ENCODE data around the gene SPAG8. TPM values are rescaled to one million over a fixed set of nuclear protein-coding genes. Genes with fewer than 3 reads are reported as not detected.

Gene SPAG8
- total RNA-seq, 2 experiments from 2014 or later, result 1.8 to 2.5 TPM

DNA sequence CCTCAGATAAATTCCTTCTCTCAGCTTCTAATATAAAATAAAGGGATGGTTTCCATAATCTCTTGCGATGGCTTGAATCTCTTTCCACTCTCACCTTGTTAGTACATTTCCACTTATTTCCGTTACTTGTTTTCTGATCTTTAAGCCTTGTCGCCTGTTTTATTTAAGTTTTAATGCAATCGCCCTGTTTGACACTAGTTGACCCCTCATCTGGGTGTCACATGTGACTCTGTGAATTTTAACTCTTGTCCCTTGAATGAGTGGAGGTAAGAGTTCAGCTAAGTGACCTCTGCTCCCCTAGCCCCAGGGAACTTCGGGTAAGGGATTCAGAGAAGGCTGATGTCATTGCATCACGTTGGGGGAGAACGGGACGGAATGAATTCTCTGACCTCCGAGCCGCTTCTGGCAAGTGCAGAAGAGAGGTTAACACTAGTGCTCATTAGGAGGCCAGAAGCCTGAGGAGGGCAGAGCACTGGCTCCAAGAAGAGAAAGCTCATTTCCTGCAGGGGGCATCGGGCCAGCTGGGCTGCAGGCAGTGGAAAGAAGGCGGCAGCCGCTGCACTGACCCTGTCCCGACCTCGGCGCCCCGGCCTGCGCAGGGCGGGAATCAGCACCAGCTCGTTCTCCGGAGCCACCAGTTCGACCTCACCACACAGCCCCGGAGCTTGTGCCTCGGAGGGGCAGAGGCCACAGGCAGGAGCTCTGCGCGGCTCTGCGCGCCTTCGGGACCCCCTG, 2.2 kb upstream of the SPAG8 start:
- peaks cover 13% of the 10 kb centered on the region for H3K27me3 Mint-ChIP-seq
- POLR2A ChIA-PET, result interaction anchor here (0.7 to 1.2 kb wide), 3 partner anchors 15 to 377 kb away, joined by 3 to 5 read pairs (median 4); partner anchors contain the start of genes CLTA, CREB3, FAM221B and TLN1
- peaks cover 43% of the 10 kb centered on the region for H3K4me1 Mint-ChIP-seq
- peak overlapping the region; percentile 86 for H3K4me3 Mint-ChIP-seq
- H3K9me3 Mint-ChIP-seq, result no peaks in the 10 kb centered on the region
- peak; percentile 50 for DNase-seq
- H3K27ac Mint-ChIP-seq, result peak overlapping the region; percentile 95
- peaks cover 4% of the 10 kb centered on the region for H3K36me3 Mint-ChIP-seq (ENCODE audit: low read depth)
- CTCF ChIA-PET, result interaction anchor here (0.6 to 5.5 kb wide), 8 partner anchors 8 to 1659 kb away, joined by 3 to 34 read pairs (median 4); partner anchors contain the start of genes FAM221B, NPR2 and TMEM8B

GRCh38 chr9:35813434-35814105, 1.5 kb upstream of the SPAG8 start:
- DNase-seq, result no peak
- Mint-ChIP-seq H3K36me3 (ENCODE audit: low read depth) (peaks cover 7% of the 10 kb centered on the region), H3K9me3 (no peaks in the 10 kb centered on the region), H3K4me1 (peaks cover 43% of the 10 kb centered on the region), H3K27ac (peak overlapping the region; percentile 65), H3K4me3 (peak overlapping the region; percentile 86), H3K27me3 (peaks cover 13% of the 10 kb centered on the region)
- ChIA-PET CTCF (interaction anchor here (0.8 to 5.5 kb wide), 7 partner anchors 10 to 57 kb away, joined by 3 to 34 read pairs (median 5); partner anchors contain the start of genes FAM221B, NPR2 and TMEM8B), POLR2A (interaction anchor here (0.9 kb wide), 1 partner anchor 82 kb away, joined by 4 read pairs; the partner anchor contains the start of genes CREB3 and TLN1)

DNA sequence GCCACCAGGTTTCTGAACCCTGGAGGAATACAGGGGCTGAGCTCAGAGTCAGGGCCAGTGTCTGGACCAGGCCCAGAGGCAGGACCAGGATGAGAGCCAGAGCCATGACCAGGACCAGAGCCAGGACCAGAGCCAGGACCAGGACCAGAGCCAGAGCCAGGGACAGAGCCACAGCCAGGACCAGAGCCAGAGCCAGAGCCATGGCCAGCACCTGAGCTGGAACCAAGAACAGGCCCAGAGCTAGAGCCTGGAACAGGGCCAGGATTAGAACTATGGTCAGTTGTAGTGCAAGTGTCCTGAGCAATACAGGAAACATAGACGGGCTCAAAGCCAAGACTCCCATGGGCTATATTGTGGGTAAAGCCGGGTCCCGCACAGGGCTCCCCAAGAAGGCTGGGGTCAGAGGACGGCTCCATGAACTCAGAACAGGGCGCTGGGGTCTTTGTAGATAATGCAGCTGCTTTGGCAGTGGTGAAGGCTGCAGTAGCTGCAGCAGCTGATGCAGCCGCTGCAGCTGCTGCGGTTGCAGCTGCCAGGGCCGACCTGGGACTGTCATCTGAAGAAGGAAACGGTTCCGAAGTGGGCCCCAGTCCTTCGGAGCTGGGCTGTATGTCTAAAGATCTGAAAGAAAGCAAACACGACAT, 559 bp downstream of the SPAG8 start:
- Mint-ChIP-seq H3K4me1 (peaks cover 43% of the 10 kb centered on the region), H3K9me3 (no peaks in the 10 kb centered on the region), H3K27ac (peak overlapping the region; percentile 91), H3K4me3 (peak overlapping the region; percentile 72), H3K27me3 (no peaks in the 10 kb centered on the region), H3K36me3 (ENCODE audit: low read depth) (peaks cover 12% of the 10 kb centered on the region)
- ChIA-PET CTCF (interaction anchor here (0.6 to 5.5 kb wide), 13 partner anchors 12 to 200 kb away, joined by 3 to 34 read pairs (median 3); partner anchors contain the start of gene RGP1), POLR2A (interaction anchor here (1.6 kb wide), 1 partner anchor 79 kb away, joined by 7 read pairs; the partner anchor contains the start of genes CREB3 and TLN1)
- DNase-seq, result no peak

GRCh38 chr9:35810122-35810521, 1.9 kb downstream of the SPAG8 start:
- no peak for DNase-seq

GRCh38 chr9:35808433-35808832, 3.6 kb downstream of the SPAG8 start:
- peaks cover 12% of the 10 kb centered on the region for H3K36me3 Mint-ChIP-seq (ENCODE audit: low read depth)
- DNase-seq, result no peak
- no peak overlapping the region for H3K27ac Mint-ChIP-seq
- POLR2A ChIA-PET, result no interaction called here
- H3K9me3 Mint-ChIP-seq, result no peaks in the 10 kb centered on the region
- CTCF ChIA-PET, result no interaction called here
- H3K4me1 Mint-ChIP-seq, result peaks cover 29% of the 10 kb centered on the region
- no peak overlapping the region for H3K4me3 Mint-ChIP-seq
- H3K27me3 Mint-ChIP-seq, result no peaks in the 10 kb centered on the region

More at GRCh38 chr9:35810122-35810521, 1.9 kb downstream of the SPAG8 start:
- Mint-ChIP-seq H3K36me3 (ENCODE audit: low read depth) (peaks cover 16% of the 10 kb centered on the region), H3K27ac (no peak overlapping the region), H3K9me3 (no peaks in the 10 kb centered on the region), H3K4me3 (no peak overlapping the region), H3K27me3 (no peaks in the 10 kb centered on the region), H3K4me1 (peaks cover 38% of the 10 kb centered on the region)
- ChIA-PET POLR2A (interaction anchor here (0.6 kb wide), 1 partner anchor 211 kb away, joined by 3 read pairs; no protein-coding TSS in a partner anchor), CTCF (interaction anchor here (0.6 to 5.5 kb wide), 3 partner anchors 11 to 114 kb away, joined by 3 to 34 read pairs (median 4); no protein-coding TSS in a partner anchor)

GRCh38 chr9:35806101-35806500, 6.0 kb downstream of the SPAG8 start:
- no peak overlapping the region for H3K27ac Mint-ChIP-seq
- no peaks in the 10 kb centered on the region for H3K9me3 Mint-ChIP-seq
- POLR2A ChIA-PET, result no interaction called here
- H3K27me3 Mint-ChIP-seq, result no peaks in the 10 kb centered on the region
- DNase-seq, result no peak
- H3K36me3 Mint-ChIP-seq (ENCODE audit: low read depth), result peaks cover 13% of the 10 kb centered on the region
- CTCF ChIA-PET, result interaction anchor here (0.6 to 1.3 kb wide), 6 partner anchors 8 to 737 kb away, joined by 3 to 4 read pairs (median 3); partner anchors contain the start of gene HINT2
- no peak overlapping the region for H3K4me3 Mint-ChIP-seq
- peaks cover 5% of the 10 kb centered on the region for H3K4me1 Mint-ChIP-seq

DNA sequence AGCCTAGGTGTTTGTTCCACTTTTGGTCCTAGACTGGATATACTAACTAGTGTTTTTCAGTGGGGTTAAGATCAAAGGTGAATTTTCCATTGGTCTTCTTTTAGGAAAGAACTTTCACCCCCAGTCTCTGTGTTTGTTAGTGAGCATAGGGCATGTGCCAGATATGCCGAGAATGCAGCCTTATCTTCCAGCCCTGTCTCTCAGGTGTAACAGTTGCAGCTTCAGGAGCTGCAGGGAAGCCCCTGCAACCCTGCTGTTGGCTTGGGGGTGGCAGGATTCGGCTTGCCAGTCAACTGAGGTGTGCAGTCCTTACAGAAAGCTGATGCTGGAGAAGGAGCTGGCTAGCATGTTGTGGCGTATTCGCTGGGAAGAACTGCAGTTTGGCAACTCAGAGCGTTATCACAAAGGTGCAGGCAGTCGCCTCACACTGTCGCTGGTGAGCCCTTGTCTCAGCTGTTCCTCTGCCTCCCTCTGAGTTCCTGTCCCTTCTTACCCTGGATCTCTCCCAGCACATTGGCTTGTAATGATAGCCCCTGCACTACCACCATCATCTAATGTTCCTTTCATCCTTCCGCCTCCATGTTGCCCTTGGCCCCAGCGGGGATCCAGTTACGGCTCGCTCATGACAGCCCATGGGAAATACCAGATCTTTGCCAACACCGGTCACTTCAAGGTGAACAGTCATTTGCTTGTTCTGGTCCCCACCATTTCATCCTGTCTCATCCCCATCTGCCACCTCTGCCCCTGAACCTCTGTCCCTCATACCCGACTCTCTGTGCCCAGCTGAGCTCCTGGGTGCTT, 10.5 kb downstream of the SPAG8 start:
- Mint-ChIP-seq H3K27ac (no peak overlapping the region), H3K9me3 (no peaks in the 10 kb centered on the region), H3K4me3 (no peak overlapping the region), H3K36me3 (ENCODE audit: low read depth) (peaks cover 5% of the 10 kb centered on the region), H3K4me1 (peaks cover 16% of the 10 kb centered on the region), H3K27me3 (no peaks in the 10 kb centered on the region)
- CTCF ChIA-PET, result interaction anchor here (1.9 to 6.3 kb wide), 2 partner anchors 11 kb away, joined by 6 to 34 read pairs; partner anchors contain the start of genes HINT2 and SPAG8
- POLR2A ChIA-PET, result no interaction called here
- DNase-seq, result no peak

- H3K9me3 Mint-ChIP-seq, result no peaks in the 10 kb centered on the region
These were observed 11.5 kb downstream of the SPAG8 start for GRCh38 chr9:35800530-35800929.

GRCh38 chr9:35798658-35799374, 13.2 kb downstream of the SPAG8 start:
- H3K27me3 Mint-ChIP-seq, result no peaks in the 10 kb centered on the region
- POLR2A ChIA-PET, result no interaction called here
- DNase-seq, result no peak
- H3K4me3 Mint-ChIP-seq, result no peak overlapping the region
- no peaks in the 10 kb centered on the region for H3K9me3 Mint-ChIP-seq
- peaks cover 28% of the 10 kb centered on the region for H3K4me1 Mint-ChIP-seq
- no peak overlapping the region for H3K27ac Mint-ChIP-seq
- H3K36me3 Mint-ChIP-seq (ENCODE audit: low read depth), result peaks cover 1% of the 10 kb centered on the region
- CTCF ChIA-PET, result interaction anchor here (1.0 to 6.3 kb wide), 2 partner anchors 9 to 13 kb away, joined by 3 to 34 read pairs; partner anchors contain the start of genes HINT2 and SPAG8

More at GRCh38 chr9:35800530-35800929, 11.5 kb downstream of the SPAG8 start:
- H3K36me3 Mint-ChIP-seq (ENCODE audit: low read depth), result peaks cover 1% of the 10 kb centered on the region
- ChIA-PET POLR2A (no interaction called here), CTCF (interaction anchor here (0.6 to 6.3 kb wide), 3 partner anchors 10 to 228 kb away, joined by 4 to 34 read pairs (median 6); partner anchors contain the start of genes HINT2 and SPAG8)
- H3K4me3 Mint-ChIP-seq, result no peak overlapping the region
- H3K4me1 Mint-ChIP-seq, result peaks cover 16% of the 10 kb centered on the region
- no peak overlapping the region for H3K27ac Mint-ChIP-seq
- DNase-seq, result no peak
- no peaks in the 10 kb centered on the region for H3K27me3 Mint-ChIP-seq

DNA sequence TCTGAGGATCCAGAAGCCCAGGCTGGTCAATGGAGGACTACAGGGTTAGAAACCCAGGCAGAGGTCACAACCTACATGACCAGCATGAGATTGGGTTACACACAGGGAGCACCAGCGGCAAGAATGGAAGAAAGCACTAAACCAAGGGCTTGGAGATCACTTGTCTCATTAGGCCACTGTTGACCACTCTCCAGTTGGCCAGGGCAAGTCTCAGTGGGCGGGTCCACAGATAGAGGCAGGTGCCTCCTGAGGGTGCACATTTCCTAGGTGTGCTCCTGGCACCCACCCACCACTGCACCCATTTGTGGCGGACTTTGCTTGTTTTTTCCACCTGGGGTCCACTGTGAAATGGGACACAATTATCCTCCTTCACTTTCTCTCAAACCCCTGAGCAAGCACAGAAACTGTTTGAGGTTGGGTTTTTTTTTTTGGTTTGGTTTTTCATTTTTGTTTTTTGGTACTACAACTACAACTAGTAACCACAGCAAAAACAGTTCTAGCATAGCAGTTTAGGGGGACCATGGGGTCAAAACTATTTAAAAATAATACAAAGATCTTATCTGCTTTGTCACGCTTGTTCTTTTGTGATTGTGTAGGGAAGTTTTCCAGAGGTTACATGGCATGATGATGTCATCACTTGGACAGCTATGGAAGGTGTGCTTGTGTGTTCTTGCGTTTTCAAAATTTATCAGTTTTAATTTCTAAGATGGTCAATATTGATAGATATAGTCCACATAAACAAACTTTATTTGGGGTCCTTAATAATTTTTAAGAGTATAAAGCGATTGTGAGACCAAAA, 14.6 kb downstream of the SPAG8 start:
- Mint-ChIP-seq H3K27ac (no peak overlapping the region), H3K4me3 (no peak overlapping the region), H3K27me3 (no peaks in the 10 kb centered on the region), H3K4me1 (peaks cover 32% of the 10 kb centered on the region), H3K36me3 (ENCODE audit: low read depth) (no peaks in the 10 kb centered on the region), H3K9me3 (no peaks in the 10 kb centered on the region)
- ChIA-PET CTCF (interaction anchor here (1.2 to 6.3 kb wide), 2 partner anchors 7 to 15 kb away, joined by 4 to 34 read pairs; partner anchors contain the start of genes HINT2 and SPAG8), POLR2A (no interaction called here)
- no peak for DNase-seq

DNA sequence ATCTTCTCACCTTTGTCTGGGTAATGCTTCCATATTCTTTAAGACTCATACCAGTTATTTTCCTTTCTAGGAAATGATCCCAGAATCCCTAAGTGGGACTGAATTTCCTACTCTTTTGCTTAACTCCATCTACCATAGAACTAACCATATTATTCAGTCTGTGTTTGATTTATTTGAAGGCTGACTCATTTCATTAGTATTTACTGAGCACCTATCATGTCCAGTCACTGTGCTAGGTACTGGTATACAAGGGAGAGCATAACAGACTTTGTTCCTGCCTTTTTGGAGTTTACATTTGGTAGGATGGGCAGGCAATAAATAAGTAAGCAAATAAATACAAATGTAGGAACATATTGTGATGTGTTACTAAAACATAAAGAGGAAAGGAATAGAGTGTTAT, 16.4 kb downstream of the SPAG8 start:
- Mint-ChIP-seq H3K4me3 (no peak overlapping the region), H3K27me3 (no peaks in the 10 kb centered on the region), H3K4me1 (peaks cover 32% of the 10 kb centered on the region), H3K9me3 (no peaks in the 10 kb centered on the region), H3K27ac (no peak overlapping the region), H3K36me3 (ENCODE audit: low read depth) (no peaks in the 10 kb centered on the region)
- CTCF ChIA-PET, result no interaction called here
- POLR2A ChIA-PET, result no interaction called here
- DNase-seq, result no peak
